SK-N-DZ (cell line): ENCODE measurements around the gene CPNE4.

ENCODE experiments used
- DNase-seq: peaks from one replicate; pipeline ENCODE4 v3.0.0-alpha.2; 2015; ENCODE audit warnings: low spot score

The CPNE4 gene

DNA sequence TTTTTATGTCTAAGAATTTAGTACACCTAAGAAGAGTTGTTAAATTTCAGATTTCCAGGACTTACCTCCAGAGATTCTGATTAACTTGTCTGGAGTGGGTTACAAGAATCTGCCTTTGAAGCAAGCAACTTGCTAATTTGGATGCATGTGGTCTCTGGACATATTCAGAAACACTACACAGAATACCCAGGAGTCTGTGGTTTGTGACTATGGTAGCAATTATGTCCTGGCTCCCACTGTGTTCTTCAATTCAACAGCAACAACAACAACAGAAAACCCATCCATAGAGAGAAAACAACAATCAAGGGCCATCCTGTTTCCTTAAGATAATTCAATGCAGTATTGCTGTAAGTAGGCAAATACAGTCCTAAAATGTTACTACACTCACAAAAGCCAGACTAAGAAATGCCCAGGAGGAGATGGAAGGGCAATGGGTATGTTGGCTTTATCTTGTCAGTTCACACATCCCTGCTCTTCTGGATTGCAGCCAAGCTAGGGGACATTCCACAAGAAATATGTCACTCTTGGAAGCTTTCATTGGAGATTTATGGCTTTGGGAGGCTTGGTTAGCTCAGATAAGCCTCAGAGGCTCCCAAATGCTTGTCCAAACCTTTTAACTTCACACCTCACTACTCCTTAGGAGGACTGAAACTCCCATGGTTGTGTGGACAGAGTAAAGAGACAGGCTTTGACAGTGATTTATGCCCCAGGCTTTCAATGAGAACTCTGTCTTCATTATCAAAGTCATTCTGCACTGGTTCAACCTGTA, 432.6 kb downstream of the CPNE4 start:
- peak; percentile 6 for DNase-seq

GRCh38 chr3:131597816-131598215, 437.0 kb downstream of the CPNE4 start:
- no peak for DNase-seq

DNA sequence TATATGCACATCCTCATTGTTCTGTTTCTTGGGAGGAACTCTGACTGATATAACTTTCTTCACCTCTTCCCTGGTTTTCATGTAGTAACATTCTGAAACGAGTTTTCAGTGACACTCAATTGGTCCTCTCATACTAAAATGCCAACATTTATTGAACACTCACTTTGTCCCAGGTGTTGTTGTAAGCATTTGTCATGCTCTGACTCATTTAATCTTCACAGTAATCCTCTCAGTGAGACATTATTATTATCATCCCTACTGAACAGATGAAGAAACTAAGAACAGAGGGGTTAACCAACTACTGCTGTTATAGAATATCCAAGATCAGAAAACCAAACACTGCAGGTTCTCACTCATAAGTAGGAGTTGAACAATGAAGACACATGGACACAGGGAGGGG, 437.9 kb downstream of the CPNE4 start:
- no peak for DNase-seq

DNA sequence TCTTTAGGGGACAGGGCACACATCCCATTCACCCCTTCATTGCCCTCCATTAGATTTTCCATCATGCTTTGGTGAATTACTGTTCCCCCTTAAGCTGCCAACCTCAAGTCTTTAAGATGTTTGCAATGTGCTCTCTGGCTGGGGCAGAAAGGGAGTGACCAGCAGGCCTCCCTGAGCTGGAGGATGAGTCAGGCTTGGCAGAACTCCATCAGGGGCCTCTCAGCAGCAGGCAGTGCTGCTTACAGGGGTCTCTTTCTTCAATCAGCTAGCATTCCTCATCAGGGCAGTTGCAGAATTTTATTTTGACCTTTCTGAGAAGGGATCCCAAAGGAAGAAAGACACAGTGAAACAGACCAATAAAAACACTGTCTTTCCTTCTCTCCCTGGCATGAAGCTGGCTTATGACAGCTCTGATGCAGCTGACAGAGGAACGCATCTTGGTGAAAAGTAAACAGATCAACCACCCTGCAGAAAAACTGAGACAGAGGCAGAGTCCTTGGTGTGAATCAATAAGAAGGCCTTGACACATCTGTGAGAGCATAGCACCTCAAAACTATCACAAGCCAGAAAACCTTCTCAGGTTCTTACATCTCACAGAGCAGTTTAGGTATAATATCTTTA, 443.3 kb downstream of the CPNE4 start:
- DNase-seq = no peak

GRCh38 chr3:131586277-131586676, 448.5 kb downstream of the CPNE4 start:
- DNase-seq = no peak

GRCh38 chr3:131582438-131582837, 452.4 kb downstream of the CPNE4 start:
- DNase-seq = no peak

DNA sequence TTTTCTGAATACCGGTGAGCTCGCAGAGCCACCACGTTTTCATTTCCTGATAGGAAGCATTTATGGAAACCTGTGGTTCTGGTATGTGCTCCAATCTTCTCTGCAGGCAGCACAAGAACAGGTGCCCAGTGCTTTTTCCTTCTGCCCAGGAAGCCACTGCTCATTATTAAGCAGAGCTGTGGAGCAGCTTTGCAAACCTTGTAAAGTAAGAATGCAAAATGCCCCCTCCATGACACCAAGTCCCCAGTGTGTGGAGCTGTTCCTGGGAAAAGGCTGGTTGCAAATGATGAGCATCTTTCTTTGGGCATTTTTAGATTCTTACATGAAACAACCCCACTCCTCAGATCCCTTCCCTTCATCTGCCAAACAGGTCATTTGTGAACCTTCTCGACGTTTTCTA, 466.4 kb downstream of the CPNE4 start:
- DNase-seq = no peak

- DNase-seq = no peak
These were observed 470.0 kb downstream of the CPNE4 start for GRCh38 chr3:131564812-131565211.

- no peak for DNase-seq
These were observed 473.3 kb downstream of the CPNE4 start for GRCh38 chr3:131561511-131561910.

DNA sequence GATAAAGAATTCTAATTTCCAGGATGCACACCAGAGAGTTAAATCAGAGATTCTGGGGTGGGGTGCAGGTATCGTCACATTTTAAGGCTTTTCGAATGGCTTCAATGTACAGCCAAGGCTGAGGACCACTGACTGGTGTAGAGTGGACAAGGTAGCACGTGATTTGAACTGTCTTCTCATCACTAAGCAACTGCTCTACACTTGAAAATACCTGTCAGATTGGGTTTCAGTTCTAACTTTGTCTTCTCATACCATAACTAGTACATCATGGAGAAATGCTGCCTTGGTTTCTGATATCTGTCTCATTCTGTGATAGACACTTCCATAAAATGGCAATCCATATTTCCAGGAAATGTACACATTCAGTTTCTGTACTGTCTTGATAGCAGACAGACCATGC, 474.0 kb downstream of the CPNE4 start:
- DNase-seq = no peak

DNA sequence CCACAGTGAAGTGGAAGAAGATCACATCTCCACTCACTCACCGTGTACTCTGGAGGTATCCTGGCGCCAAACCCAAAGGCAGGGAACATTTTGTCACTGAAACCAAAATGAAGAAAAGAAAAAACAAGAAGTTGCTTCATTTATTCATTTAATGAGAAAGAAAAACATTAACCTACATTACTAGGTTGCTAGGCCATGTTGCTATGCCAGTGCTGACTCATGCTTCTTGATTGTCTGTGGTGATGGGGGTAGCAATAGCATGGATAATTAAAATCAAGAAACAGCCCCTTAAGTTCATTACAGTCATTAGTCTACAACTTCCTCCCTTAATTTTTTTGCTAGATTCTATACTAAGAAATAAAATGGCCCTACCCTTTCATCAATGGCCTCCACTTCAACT, 479.4 kb downstream of the CPNE4 start:
- no peak for DNase-seq

DNA sequence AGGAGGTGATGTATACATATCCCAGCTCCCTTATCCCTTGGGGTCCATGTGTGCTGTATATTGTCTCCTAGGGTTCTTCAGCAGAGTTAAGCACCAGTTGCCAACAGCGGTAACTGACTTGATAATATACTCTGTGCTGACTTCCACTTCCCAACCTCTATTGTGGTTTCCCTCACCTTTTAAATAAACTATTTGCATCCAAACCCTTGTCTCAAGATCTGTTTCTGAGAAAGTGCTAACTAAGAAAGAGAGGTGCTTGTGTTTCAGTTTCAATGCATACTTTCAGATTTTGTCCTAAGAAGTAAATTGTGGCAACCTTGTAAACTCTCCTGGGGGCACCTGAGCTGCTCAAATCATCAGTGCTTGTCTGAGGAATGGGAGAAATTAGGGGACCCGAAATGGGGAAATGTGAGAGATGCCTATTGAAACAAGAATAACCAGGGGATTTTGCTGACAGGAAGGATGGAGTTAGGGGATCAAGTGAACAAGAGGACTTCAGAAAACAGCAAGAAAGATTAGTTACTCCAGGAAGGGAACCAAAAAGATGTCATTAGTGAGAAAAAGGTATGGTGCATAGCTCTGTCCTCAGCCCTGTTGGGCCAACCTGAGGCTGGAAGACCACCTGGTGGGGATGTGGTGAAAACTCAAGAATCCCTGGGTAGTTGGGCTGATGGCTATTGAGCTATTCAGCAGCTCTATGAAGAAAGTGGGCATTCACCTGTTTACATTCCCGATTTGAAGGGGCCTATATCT, 481.1 kb downstream of the CPNE4 start:
- no peak for DNase-seq

DNA sequence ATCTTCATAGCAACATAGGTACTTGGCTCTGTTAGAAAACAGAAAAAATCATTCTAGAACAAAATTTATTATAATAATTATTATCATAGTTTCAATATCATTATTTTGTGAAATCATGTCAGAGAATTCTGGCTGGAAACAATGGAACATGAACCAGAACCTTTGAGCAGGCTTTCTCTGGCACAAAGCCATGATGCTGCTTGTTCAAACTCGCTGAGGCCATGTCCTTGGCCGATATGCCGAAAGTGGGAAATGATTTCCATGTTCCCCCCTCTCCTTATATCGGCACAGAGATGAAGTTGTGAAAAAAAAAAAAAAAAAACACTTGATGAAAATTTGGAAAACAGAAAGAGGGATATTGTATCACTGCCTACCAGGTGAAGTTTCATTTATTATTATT, 483.1 kb downstream of the CPNE4 start:
- no peak for DNase-seq

GRCh38 chr3:131550562-131551465, 484.0 kb downstream of the CPNE4 start:
- peak; percentile 17 for DNase-seq

DNA sequence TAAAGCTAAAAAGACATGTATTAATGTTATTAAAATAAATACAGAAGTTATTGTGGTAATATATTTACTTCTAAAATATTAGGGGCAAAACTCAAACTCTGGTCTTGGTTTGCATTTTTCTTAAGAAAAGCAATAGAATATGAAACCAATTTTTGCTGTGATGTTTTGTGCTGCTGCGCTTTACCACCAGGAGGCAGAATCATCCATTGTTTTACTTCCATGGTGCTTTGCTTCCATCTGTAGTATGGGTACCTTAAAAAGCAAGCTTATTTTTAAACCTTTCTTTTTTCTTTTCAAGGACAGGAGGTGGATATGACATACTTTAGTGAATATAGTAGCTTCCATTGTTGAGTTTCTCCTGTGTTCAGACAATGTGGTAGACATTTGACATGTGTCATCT, 485.5 kb downstream of the CPNE4 start:
- DNase-seq = no peak

DNA sequence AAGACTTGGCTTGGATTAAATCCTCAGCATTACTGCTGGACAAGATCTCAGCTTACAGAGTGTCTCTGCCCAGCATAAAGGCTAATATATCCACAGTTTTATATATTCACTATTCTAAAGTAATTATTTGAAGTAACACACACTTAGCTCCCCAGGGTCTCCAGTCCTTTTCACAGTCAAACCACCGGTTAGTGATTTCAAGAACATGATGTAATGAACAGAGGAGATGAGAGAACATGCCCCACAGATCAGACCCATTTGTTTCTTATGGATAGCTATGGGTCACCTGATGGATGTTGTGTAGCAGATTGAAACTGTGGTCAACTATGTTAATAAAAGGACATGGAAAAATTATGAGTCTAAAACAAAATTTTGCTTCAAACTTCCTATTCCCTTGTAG, 487.2 kb downstream of the CPNE4 start:
- no peak for DNase-seq

DNA sequence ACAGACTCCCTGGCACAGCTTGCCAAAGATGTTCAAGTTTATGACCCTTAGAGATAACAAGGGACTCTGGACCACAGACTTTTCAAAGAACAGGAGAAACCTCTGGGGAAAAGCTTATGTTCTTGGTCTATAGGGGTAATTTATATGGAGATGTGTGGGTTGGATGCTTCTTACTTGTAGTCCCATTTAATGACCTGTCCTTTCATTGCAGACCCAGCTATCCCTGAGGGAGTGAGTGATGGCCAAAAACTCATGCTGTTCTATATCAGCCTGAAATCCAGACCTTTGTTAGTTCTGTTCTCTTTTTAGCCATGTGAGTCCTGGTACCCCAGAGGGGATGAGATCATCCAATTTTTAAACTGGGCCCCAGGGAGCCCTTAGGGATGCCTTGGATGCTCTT, 488.4 kb downstream of the CPNE4 start:
- DNase-seq = no peak

DNA sequence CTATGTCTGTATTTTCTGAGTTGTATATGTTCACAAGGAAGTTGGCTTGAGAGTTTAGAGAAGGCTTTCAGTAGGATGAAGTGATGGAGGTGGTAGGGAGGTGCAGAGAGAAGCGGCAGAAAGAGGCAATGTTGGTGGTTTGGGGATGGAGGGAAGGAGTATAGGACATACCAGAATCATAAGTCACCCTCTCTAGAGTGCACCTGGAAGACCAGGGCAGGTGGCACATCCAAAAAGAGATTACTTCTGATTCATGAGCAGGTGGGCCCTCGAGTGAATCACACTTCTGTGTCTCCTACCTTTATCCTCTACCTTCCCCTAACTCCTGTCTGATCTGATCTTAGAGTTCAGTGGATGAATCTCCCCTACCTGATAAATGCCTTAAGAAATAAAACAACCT, 490.3 kb downstream of the CPNE4 start:
- no peak for DNase-seq

GRCh38 chr3:131543714-131544113, 491.1 kb downstream of the CPNE4 start:
- peak; percentile 41 for DNase-seq

- DNase-seq = no peak
These were observed 493.5 kb downstream of the CPNE4 start for GRCh38 chr3:131541288-131541687.

GRCh38 chr3:131540821-131541220, 494.0 kb downstream of the CPNE4 start:
- DNase-seq = no peak

DNA sequence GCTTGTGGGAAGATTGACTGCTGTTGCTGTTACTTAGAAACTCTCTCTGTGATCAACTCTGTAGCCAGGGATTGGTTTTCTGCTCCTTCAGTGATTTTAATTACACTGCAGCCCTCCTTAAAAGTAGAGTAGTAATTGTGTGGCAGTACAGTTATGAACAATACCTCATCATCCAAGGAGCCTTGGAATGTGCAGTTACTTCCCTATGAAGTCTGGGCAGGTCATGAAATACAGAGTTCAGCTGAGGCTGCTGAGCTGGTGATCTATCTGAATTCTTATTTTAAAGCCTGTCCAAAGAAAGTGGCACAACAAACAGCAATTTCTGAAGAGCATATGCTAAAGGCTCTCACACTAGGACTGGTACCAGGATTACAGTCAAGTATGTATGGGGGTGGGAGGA, 494.7 kb downstream of the CPNE4 start:
- DNase-seq = no peak
